GM18868 (cell line): ENCODE measurements around the gene NEURL1.
"Not testable (repeated sequence)": the region's sequence is repeated elsewhere in the genome, so short reads cannot be mapped to it uniquely, and the experiment has no call there.

Experiments used
- ATAC-seq: cut with Tn5 transposase; IDR thresholded peaks from one replicate; pipeline ENCODE4 v1.9.1; 2021; ENCODE audit warnings: mild to moderate bottlenecking, moderate library complexity; ENCODE audit not compliant: unreplicated experiment

The NEURL1 gene

GRCh38 chr10:103493916-103494877, 692 bp downstream of the NEURL1 start:
- no peak for ATAC-seq

DNA sequence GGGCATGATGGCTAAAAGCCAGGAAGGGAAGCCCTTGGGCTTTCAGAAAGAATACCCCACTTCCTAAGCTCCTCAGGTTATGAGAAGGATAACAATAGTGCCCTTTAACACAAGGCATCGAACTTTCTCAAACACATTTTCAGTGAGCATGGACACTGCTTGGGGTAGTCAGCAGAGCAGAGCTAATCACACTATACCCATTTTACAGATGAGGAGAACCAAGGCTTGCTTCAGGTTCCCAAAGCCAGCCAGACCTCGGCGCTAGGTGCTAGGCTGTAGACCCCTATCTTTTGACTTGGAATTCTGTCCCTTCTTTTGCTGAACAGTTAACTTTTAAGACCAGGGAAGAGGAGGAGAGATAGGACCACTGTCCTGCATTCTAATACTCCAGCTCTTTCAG, 1.8 kb downstream of the NEURL1 start:
- ATAC-seq = no peak

DNA sequence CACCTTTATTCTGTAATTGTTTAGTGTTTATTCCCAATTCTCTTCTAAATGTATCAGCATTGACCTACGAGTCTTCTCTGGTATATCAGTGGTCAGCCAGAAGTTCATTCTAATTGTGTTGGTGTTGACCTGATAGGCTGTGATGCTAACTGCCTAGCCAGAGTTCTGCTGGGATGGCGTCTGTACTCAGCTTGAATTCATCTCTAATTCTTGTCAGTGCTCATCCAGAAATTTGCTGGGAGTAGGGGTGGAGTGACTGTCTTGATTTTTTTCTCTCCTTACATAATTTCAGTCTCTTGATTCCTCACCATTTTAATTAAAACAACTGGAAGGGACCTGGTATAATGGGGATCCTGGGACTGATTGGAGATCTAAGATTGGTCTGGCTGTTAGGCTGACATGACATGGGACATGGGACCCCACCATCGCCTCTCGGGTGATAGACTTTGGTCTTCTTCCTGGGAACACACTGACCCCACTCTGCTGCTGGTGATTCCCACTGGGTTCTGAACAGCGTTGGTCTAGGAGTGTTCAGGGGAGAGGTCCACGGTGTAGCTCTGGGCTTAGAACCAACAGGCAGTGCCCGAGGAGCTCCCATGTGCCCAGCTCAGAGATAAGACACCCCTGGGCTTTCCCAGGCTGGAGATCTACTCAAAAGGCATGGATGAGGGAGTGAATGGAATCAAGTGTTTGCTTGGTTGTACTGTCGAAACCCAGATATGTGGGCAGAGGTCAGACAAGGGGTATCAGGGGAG, 3.8 kb downstream of the NEURL1 start:
- ATAC-seq = no peak

DNA sequence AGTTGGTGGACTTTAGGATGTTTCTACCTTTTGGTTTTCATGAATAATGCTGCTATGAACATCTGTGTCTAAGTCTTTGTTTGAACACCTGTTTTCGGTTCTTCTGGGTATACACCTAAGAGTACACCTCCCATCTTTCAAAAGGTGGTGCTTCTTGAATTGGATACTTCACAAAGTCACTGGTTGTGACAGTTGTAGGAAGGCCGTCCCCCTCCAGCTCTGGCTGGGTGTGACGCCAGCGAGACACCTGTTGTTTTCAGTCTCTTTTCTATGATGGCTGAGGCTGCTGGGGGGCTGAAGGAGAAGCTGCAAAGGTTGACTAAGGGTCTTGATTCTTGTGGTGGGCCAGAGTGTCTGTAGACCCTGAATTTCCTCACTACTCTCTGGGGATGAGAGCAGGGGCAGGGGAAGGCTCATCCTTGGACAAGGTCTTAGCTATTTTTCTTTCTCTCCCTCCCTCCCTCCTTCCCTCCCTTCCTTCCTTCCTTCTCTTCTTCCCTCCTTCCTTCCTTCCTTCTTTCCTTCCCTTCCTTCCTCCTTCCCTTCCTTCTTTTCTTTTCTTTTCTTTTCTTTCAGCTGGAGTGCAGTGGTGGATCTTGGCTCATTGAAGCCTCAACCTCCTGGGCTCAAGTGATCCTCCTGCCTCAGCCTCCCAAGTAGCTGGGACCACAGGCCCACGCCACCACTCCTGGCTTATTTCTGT, 5.6 kb downstream of the NEURL1 start:
- no peak for ATAC-seq

DNA sequence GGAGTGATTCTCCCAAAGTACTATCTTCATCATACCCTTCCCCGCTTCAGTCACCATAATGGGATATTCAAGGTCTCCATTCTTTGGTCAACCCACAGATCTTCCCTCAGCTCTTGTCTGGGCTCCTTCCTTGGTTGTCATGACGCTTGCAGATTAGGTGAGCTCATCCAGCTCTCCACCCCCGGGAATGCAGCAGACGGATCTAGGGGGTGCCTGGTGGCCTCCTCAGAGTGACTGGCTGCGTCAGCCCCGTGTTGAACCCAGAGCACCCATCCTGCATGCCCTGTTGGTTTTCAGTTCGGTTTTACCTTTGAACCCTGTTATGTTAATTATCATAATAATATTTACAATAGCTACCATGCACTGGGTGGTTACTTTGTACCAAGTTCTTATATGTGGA, 6.4 kb downstream of the NEURL1 start:
- ATAC-seq = no peak

- ATAC-seq = no peak
Observed at GRCh38 chr10:103500481-103500880, 7.0 kb downstream of the NEURL1 start.

GRCh38 chr10:103501186-103501585, 7.7 kb downstream of the NEURL1 start:
- ATAC-seq = no peak

GRCh38 chr10:103502849-103503660, 9.6 kb downstream of the NEURL1 start:
- no peak for ATAC-seq

- not testable (repeated sequence) for ATAC-seq
Observed at GRCh38 chr10:103503777-103504176, 10.3 kb downstream of the NEURL1 start.

GRCh38 chr10:103504181-103504783, 10.8 kb downstream of the NEURL1 start:
- no peak for ATAC-seq

DNA sequence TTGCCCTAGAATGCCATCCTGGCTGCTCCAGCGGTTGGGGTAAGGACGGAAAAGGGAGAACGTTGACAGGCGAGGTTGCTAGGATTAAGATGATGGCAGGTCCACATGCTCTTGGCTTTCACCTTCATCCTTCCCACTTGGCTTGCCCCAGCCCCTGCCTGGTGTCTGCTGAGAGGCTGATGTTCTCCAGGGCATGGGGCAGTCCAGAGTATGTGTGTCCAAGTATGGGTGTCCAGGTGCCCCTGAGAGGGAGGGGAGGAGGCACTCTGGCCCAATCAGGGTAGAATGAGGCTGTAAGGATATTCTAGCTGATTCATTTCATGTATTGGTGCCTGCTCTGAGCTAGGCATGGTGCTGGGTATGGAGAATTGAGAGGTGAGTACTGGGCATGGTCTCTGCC, 12.6 kb downstream of the NEURL1 start:
- ATAC-seq = no peak

DNA sequence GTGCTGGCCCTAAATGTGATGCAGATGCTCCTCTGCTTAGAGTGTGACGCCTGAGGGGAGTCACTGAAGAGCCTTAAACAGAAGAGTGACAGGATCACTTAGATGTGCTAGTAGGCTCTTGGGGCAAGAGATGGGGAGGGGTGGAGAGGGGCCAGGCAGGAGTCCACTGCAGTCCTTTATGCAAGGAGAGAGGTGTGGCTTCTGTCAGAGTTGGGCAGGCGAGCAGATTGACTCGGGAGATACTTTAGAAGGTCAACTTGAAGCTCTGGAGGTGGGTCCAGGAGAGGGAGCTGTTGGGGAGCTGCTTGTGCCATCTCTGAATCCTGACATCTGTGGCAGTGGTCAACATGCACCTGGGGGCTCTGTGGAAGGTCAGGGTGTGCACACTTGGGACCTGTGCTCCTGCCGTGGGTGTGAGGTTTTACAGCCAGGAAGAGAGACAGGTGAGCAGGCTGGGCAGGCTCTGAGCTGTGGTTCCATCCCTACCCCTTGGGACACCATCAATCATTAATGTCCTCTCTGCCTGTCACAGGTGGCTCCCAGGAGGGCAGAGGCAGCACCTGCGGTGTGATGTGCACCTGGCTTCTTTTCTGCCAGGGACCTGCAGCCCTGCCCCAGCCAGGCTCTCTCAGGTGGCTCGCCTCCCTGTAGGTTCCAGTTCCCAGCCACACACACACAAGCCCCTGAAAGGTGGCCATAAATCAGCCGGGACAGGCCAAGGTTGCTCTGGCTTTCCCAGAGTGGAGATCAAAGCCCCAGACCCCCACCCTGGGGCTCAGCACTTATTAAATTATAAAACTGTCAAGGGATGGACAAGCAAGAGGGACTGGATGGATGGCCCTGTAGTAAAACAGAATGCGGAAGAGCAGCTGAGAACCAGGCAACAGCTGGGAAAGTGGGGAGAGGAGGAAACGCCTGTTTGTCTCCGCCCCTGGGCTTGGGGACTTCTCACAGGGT, 14.0 kb downstream of the NEURL1 start:
- ATAC-seq = no peak

DNA sequence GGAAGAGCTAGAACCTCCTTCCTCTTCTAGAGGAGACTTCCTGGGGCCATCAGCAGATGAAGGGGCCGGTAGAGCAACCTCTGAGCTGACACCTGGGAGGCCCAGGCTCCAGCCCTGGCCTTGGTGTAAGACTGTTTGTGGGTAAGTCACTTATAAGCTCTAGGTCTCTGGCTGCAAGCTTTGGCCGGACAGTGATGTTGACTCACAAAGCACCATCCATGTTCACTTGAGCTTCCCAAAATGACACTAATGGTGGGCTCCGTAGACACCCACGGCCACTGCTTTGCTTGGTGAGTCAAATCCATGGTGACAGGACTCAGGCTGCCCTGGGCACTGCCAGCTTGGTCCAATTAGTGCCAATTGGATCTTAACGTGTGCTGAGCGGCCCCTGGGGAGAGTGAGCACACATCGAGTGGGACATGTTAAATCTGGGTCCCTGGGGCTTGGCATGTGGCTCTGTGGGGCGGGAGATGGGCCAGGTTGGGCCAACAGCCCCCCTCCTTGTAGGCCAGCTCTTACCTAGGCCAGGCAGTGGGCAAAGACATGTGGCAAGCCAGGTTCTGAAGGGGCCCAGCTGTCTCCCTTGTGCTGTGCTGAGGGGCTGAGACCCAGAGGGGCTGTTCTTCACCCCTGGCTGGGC, 16.7 kb downstream of the NEURL1 start:
- ATAC-seq = no peak

DNA sequence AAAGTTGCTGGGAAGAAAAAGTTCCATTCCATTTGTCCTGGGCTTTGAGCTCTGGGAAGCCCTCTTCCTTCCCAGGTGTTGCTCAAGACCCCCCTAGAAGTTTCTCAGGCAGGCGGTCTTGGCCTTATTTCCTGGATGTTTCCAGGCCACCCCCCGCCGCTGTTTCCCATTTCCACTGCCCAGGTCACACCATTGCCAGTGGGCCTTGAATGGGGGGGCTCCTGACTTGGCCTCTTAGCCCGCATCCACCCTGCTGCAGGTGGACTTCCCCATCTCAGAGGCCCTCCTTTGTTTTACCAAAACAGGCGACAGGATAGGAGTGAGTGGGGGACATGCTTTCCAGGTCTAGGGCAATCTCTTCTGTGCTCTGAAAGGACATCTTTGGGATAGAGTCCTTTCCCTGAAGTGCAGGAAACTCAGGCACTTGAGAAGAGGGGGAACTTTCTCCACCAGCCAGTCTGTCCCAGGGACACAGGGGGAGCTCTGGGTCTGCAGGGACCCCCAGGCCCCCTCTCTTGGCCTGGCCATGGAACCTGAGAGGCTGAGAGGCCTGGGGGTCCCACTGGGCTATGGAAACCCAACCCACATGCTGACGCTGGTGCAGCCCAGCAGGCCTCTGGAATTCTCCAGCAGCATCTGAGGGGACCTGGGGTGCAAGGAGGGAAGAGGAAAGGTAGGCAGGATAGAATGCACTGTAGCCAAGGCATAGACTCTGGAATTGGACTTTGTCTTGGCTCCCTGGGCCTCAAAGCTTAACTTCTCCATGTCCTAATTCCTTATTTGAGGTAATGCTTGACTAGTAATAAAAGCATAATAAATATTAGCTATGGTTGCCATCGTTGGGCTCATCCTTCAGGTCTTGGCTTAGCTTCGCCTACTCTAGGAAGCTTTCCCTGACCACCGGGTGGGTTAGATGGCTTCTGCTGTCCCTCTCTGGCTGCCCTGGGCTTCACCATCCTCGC, 17.6 kb downstream of the NEURL1 start:
- ATAC-seq = no peak

DNA sequence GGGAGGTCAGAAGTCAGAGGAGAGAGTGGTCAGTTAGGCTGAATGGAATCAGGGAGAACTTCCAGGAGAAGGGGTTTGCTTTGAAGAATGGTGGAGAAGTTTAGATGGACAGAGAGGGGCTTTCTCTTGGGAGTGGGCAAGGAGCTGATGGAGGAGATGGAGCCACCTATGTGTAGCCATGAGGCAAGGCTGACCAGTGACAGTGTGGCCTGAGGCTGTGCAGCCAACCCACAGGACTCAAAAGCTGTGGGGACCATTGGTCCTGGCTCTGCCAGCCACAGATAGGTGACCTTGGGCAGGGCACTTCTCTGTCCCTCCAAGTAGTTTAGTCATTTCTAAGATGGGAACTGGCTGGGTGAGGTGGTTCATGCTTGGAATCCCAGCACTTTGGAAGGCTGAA, 18.7 kb downstream of the NEURL1 start:
- no peak for ATAC-seq

DNA sequence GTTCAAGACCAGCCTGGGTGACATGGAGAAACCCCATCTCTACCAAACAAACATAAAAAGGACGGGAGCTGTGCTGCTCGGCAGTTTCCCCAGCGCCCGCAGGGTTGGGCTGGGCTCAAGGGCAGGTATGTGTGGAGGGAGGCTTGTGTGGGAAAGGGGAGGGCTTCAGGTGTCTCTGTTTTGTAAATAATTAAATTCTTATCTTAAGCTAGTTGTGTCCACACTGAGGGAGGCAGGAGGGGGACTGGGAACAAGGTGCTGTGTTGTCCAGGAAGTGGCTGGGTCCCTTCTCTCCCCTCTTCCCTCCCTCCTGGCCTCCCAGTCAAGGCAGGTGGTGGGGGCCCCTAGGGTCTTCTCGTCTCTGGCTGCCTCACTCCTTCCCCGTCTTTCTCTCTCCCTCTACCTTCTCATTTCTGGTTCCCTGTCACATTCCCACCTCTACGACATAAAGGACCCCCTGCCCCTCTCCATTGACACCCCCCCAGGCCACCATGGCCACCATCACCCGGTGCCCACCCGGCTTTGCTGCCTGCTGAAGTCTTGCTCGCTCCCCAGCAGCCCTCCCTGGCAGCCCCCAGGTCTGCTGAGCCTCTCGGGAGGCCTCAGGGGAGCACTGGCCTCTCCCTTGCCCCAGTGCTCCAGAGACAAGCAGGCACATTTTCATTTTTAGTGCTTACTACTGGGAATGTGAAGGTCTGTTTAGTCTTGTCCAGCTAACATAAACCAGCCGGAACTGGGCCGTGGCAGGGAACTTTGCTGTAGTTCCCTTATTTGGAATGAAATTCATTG, 19.3 kb downstream of the NEURL1 start:
- ATAC-seq = no peak
